ENCODE measurements around the gene STXBP2.

DNA sequence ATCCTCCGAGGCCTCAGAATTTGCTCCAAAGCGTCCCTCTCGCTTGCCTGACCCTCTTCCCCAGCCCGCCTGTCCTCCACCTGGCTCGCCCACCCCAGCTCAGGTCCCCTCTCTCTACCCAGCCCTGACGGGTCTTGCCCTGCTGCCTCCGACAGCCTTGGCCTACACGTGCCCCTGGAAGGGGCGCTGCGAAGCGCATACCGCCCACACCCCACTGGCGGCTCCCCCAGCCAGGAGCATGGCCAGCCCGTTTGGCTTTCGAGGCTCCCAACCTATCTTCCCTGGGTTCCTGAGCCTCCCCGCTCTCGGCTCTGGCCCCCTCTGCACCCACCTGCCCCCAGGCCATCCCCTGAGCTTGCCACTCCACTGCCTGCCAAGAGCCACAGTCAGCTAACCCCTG lies 12.1 kb upstream of the STXBP2 start:
- TF ChIP-seq, protein P1, sequence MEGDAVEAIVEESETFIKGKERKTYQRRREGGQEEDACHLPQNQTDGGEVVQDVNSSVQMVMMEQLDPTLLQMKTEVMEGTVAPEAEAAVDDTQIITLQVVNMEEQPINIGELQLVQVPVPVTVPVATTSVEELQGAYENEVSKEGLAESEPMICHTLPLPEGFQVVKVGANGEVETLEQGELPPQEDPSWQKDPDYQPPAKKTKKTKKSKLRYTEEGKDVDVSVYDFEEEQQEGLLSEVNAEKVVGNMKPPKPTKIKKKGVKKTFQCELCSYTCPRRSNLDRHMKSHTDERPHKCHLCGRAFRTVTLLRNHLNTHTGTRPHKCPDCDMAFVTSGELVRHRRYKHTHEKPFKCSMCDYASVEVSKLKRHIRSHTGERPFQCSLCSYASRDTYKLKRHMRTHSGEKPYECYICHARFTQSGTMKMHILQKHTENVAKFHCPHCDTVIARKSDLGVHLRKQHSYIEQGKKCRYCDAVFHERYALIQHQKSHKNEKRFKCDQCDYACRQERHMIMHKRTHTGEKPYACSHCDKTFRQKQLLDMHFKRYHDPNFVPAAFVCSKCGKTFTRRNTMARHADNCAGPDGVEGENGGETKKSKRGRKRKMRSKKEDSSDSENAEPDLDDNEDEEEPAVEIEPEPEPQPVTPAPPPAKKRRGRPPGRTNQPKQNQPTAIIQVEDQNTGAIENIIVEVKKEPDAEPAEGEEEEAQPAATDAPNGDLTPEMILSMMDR (IDR thresholded peaks at IDR 0.05; ENCODE audit: low read depth, low read length, missing input control): no peak
- no peak for TF ChIP-seq EGR1 (IDR thresholded peaks at IDR 0.05; ENCODE audit: low read depth in 2 of 2)
- no peak for TF ChIP-seq YY1 (IDR thresholded peaks at IDR 0.05)
